Fibroblast of mammary gland (primary cell): Measurements from ENCODE around the gene GPR146.

Source experiments
- DNase-seq: peaks from one replicate; pipeline ENCODE4 v3.0.0-alpha.2; 2010; ENCODE audit warnings: low read depth
- H3K4me3 ChIP-seq: 2 replicates; pipeline ENCODE4 v1.5.1; 2011; ENCODE audit warnings: low read depth, mild to moderate bottlenecking, low read length, moderate library complexity; ENCODE audit not compliant: control insufficient read depth
- CTCF ChIP-seq: conservative IDR thresholded peaks from 2 replicates; pipeline ENCODE4 v1.5.1; 2011; ENCODE audit warnings: low read depth, low read length, inconsistent platforms; ENCODE audit not compliant: control insufficient read depth, insufficient read depth

Gene GPR146

GRCh38 chr7:1087465-1087814 is 43.1 kb downstream of the GPR146 start:
- DNase-seq: no peak
- TF ChIP-seq CTCF: no peak
- peak overlapping the region; percentile 54 for H3K4me3 ChIP-seq

- DNase-seq: no peak
- no peak for TF ChIP-seq CTCF
- peak within 1 kb of the TSS; percentile 54 for H3K4me3 ChIP-seq
Measured at GRCh38 chr7:1087952-1088920, 43.9 kb downstream of the GPR146 start, which contains the start of gene GPER1. GPER1 (plus strand) TSS chr7:1088113; CDS start chr7:1091729, 3,616 bp downstream.

GRCh38 chr7:1090236-1090635 is 45.9 kb downstream of the GPR146 start:
- no peak for DNase-seq
- no peak overlapping the region for H3K4me3 ChIP-seq
- TF ChIP-seq CTCF: no peak

GRCh38 chr7:1090686-1091643 is 46.6 kb downstream of the GPR146 start:
- TF ChIP-seq CTCF: no peak
- no peak overlapping the region for H3K4me3 ChIP-seq

GRCh38 chr7:1091644-1092027 is 47.3 kb downstream of the GPR146 start:
- DNase-seq: no peak
- no peak for TF ChIP-seq CTCF
- no peak overlapping the region for H3K4me3 ChIP-seq

More at GRCh38 chr7:1090686-1091643, 46.6 kb downstream of the GPR146 start:
- DNase-seq: no peak

GRCh38 chr7:1092161-1092632 is 47.9 kb downstream of the GPR146 start:
- no peak for TF ChIP-seq CTCF
- DNase-seq: no peak
- H3K4me3 ChIP-seq: no peak overlapping the region
